Measurements from ENCODE around the gene HCN2.

HCN2 gene

DNA sequence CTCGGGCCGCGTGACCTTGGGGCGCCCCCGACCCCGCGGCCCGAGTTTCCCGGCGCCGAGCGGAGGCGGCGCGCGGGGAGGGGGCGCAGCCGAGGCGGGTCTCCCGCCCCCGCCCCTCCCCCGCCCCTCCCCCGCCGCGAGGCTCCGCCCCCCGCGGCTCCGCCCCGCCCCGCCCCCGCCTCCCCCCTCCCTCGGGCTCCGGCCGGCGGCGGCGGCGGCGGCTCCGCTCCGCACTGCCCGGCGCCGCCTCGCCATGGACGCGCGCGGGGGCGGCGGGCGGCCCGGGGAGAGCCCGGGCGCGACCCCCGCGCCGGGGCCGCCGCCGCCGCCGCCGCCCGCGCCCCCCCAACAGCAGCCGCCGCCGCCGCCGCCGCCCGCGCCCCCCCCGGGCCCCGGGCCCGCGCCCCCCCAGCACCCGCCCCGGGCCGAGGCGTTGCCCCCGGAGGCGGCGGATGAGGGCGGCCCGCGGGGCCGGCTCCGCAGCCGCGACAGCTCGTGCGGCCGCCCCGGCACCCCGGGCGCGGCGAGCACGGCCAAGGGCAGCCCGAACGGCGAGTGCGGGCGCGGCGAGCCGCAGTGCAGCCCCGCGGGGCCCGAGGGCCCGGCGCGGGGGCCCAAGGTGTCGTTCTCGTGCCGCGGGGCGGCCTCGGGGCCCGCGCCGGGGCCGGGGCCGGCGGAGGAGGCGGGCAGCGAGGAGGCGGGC, at the start of gene HCN2:
Gene HCN2 (plus strand): TSS at position 189 of the 703 bp plus-strand sequence. CDS start 65 bp downstream, at position 254.
- no peak for DNase-seq

GRCh38 chr19:540867-541637, 48.6 kb upstream of the HCN2 start:
- no peak for DNase-seq

GRCh38 chr19:541699-542098, 48.0 kb upstream of the HCN2 start:
- DNase-seq, result no peak

DNA sequence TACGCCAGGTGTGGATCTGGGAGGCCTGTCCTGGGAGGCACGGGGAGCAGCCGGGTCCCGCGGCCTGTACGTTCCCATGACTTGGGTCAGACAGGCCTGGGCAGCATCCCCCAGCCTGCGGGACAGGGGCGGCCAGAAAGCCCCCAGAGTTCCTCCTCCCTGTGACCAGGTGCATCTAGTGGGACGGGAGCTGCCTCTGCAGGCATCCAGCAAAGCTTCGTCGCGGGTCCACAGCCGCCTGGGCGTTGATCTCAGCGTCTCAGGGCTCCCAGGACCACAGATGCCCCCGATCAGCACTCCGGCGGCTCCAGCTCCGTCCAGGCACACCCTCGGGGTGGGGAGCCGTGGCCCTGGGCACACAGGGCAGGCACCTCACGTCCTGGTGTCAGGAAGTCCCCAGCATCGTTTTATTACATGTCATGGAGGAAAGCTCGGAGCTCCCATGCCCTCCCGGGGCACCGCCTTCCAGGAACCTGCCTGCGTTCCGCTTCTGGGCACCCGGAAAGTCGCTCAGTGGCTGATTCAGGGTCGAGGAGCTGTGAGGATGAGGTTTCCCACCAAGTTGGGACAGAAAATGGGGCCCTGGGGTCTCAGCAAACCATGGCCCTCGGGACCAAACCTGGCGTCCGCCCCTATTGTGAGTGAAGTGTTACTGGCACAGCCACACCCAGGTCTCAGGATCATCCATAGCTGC, 47.4 kb upstream of the HCN2 start:
- DNase-seq, result no peak

DNA sequence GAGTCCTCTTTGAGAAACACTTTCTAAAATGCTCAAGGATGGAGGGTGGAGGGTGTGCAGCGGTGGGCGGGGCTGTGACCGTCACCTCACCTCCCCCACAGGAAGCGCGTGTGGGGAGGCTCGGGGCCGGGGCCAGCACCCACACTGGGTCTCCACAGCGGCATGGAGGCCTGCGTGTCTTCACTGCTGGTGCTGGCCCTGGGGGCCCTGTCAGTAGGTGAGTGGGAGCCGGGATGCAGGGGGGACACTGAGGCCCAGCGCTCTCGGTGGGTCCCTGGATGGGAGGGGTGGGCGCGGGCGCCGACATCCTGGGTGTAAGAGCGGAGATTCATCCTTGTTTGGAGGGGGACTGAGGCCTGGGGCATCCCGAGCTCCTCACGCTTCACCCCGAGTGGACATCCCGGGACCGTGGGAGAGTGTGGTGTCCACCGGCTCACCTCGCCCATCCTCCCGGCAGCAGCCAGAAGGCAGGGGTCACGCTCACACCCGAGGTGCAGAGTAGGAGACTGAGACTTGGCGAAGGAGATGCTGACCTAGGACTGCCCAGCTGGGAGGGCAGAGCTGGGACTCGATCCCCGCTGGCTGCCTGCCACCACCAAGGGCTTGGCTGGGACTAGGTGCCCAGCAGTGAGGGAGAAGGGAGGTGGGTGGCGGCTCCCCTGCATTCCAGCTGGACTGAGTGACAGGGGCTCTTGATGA, 45.6 kb upstream of the HCN2 start, which contains the start of gene GZMM:
Gene GZMM (plus strand): TSS at position 144 of the 699 bp plus-strand sequence. CDS start 19 bp downstream, at position 163.
- peak; percentile 71 for DNase-seq

DNA sequence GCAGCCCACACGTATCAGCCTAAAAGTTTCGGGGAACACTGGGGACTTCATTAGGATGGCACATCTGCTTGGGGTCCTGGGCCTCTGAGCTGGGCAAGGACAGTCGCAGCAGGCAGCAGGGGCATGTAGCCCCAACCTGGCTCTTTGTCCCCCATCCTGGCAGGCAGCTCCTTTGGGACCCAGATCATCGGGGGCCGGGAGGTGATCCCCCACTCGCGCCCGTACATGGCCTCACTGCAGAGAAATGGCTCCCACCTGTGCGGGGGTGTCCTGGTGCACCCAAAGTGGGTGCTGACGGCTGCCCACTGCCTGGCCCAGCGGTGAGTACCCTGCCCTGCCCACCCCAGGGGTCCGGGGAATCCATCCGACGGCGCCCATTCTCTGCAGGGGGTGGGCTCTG, 42.6 kb upstream of the HCN2 start:
- DNase-seq, result no peak

- DNase-seq, result no peak
Measured at GRCh38 chr19:547836-548720, 41.6 kb upstream of the HCN2 start.

GRCh38 chr19:548886-549830, 40.5 kb upstream of the HCN2 start:
- no peak for DNase-seq

- no peak for DNase-seq
Measured at GRCh38 chr19:554817-555216, 34.9 kb upstream of the HCN2 start.

GRCh38 chr19:555474-555808, 34.2 kb upstream of the HCN2 start:
- DNase-seq, result no peak

DNA sequence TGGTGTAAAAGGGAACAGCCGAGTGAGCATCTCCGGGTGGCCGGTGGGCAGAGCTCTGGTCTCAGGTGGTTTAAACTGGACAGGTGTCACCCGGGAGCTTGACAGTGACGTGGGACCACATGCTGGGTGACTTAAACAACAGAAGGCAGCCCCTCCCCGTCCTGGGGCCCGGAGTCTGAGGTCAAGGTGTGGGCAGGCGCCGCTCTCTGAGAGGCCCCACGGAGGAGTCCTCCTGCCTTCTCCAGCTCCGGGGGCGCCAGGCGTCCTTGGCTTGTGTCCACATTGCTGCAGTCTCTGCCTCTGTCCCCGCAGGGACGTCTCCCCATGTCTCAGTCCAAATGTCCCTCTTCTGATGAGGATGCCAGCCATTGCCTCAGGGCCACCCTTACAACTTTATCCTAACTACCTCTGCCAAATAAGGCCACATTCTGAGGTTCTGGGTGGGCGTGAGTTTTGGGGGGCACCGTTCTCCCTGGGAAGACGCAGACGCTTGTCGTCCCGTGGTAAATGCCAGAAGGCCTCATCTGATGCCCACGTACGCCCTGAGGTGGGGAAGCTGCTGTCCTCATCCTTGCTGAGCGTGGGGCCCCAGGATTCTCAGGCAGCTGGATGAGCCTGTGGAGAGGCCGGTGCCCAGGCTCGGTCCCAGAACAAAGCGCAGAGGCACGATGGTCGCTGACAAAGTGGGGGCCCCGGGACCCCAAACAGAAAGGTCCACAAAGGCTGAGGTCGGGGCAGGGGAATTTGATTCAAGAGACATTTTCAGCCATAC, 32.9 kb upstream of the HCN2 start:
- no peak for DNase-seq

DNA sequence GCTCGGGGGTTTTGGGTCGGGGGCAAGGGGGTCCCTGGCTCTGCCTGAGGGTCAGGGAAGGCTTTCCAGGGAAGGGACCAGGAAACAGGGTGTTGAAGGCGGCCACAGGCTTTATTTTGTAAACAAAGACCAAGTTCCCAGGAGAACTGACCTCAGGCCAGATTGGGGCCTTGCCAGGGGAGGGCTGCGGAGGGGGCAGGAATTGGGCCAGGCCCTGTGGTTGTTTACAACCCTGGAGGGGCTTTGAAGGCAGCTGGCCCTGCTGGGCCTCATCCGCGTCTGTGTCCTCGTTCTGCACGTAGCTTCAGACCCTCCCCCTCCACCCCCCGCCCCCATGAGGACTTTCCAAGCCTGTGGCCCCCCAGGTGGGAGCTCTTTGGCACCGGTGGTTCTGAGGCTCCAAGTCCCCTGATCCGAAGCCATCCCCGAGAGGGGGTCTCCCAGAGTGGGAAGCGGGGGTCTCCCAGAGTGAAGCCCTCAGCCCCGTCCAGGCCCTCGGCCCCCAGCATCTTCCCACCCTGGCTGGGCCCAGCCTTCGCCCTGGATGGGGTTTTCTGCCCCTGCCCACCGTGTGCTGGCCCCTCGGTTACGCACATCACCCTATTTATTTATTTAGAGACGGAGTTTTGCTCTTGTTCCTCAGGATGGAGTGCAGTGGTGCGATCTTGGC, 30.8 kb upstream of the HCN2 start:
- no peak for DNase-seq

- DNase-seq, result no peak
Measured at GRCh38 chr19:560121-560520, 29.6 kb upstream of the HCN2 start.

GRCh38 chr19:566403-566802, 23.3 kb upstream of the HCN2 start:
- DNase-seq, result no peak

- DNase-seq, result no peak
Measured at GRCh38 chr19:566844-567243, 22.8 kb upstream of the HCN2 start.

DNA sequence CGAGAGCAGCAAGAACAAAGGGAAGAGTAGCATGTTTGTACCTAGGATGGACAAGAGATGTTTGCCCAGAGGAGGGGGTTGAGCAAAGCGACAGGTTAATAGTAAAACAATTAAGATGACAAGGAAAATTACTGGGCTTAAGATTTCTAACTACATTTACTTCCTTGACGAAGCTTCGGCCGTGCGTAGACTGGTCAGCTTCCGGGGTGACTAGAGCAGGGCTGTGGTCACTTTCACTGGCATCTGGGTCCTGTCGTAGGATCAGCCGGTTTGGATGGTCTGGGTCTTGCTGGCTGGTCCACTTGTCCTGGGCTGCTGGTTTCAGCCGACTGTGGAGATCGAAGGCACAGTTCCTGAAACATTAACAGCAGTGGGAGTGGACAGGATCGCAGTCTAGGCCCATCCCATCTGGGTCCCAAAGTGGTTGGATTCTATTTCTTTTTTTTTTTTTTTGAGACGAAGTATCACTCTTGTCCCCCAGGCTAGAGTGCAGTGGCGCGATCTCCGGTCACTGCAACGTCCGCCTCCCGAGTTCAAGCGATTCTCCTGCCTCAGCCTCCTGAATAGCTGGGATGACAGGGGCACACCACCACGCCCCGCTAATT, 22.3 kb upstream of the HCN2 start:
- no peak for DNase-seq

DNA sequence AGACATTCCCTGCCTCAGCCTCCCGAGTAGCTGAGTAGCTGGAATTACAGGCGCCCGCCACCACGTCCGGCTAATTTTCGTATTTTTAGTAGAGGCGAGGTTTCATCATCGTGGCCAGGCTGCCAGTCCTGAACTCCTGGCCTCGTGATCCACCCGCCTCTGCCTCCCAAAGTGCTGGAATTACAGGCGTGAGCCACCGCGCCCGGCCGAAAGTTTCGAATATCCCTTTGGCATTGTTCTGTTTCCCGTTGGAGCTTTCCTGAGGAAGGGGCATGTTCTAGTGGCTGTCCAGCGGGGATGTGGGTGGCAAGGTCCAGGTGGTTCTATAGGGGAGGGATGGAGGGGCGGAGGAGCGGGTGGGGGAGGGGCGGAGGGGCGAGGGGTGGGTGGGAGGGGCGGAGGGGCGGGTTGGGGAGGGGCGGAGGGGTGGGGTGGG, 19.4 kb upstream of the HCN2 start:
- DNase-seq, result no peak

DNA sequence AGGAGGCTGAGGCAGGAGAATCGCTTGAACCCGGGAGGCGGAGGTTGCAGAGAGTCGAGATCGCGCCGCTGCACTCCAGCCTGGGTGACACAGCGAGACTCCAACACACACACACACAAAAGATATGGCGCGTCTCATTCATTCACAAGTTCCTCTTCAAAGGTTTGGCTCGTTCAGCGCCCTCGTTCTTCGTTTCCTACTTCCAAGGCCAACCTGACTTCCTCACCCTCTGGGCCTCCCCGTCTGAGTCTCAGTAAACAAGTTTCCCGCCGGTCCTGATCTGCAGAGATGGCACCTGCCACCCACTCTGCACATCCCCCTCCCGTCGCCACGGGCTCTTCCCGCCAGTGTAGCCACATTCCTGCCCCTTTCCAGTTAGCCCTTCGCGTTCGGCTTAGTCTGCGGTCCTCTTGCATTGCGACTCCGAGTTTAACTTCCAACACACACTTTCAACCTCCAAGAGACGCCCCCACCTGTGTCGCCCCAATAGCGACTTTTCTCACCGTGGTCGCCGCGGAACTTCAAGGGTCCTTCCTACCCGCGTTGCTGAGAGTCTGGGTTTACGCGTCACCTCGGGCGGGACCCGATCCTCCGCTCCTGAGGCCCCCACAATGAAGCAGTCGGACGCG, 18.6 kb upstream of the HCN2 start:
- DNase-seq, result no peak

- DNase-seq, result no peak
Measured at GRCh38 chr19:571566-571974, 18.1 kb upstream of the HCN2 start.
